Nephron (organoid): ENCODE data around the gene APOA1.

Experiments used
- H3K27ac Mint-ChIP-seq, 3 experiments: 2 replicates each; pipeline ENCODE4 v1.8.0; 2020; ENCODE audit warnings: mixed read lengths in 3 of 3, mild to moderate bottlenecking in 2 of 3, moderate library complexity in 1 of 3
- H3K27me3 Mint-ChIP-seq: 2 replicates; pipeline ENCODE4 v1.8.0; 2021; ENCODE audit warnings: low read depth, mild to moderate bottlenecking, moderate library complexity, mixed read lengths
- H3K36me3 Mint-ChIP-seq: 2 replicates; pipeline ENCODE4 v1.8.0; 2020; ENCODE audit warnings: low read depth, mixed read lengths
- H3K4me1 Mint-ChIP-seq: 2 replicates; pipeline ENCODE4 v1.8.0; 2020; ENCODE audit warnings: mixed read lengths
- H3K4me3 Mint-ChIP-seq, 3 experiments: 2 replicates each; pipeline ENCODE4 v1.8.0; 2020; ENCODE audit warnings: mild to moderate bottlenecking in 3 of 3, mixed read lengths in 3 of 3, moderate library complexity in 2 of 3
- H3K9me3 Mint-ChIP-seq: 2 replicates; pipeline ENCODE4 v1.8.0; 2020; ENCODE audit warnings: mixed read lengths
- CTCF ChIP-seq, 3 experiments: fragments of 200-600 bp; sonication (generic); IDR thresholded peaks; one replicate each; pipeline ENCODE4 v1.5.0; 2021; ENCODE audit warnings: antibody characterized with exemption in 3 of 3; ENCODE audit not compliant: unreplicated experiment in 3 of 3

The APOA1 gene

DNA sequence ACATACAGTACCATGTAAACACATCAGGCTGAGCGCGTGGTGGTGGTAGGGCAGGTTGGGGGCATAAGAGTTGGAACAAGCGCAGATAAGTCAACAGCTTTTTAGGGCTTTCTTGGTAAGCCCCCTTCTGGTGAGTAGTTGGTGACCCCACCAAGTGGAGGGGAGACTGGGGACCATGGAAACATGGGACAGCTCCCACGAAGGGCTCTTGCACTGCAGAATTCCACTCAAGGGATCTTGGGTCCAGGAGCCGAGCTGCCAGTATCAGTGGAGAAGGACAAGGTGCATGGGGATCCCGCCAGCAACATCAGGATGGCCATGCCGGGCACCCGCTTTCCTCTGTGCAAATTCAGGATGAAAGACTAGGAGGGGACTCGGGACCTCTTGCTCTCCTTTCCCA is 6.2 kb upstream of the APOA1 start:
- Mint-ChIP-seq H3K9me3 (no peaks in the 10 kb centered on the region), H3K27ac (no peak overlapping the region), H3K27me3 (no peaks in the 10 kb centered on the region), H3K36me3 (peaks cover 39% of the 10 kb centered on the region), H3K4me1 (peaks cover 7% of the 10 kb centered on the region), H3K4me3 (no peak overlapping the region)
- no peak for TF ChIP-seq CTCF (IDR thresholded peaks at IDR 0.05; ENCODE audit: unreplicated experiment in 3 of 3)

DNA sequence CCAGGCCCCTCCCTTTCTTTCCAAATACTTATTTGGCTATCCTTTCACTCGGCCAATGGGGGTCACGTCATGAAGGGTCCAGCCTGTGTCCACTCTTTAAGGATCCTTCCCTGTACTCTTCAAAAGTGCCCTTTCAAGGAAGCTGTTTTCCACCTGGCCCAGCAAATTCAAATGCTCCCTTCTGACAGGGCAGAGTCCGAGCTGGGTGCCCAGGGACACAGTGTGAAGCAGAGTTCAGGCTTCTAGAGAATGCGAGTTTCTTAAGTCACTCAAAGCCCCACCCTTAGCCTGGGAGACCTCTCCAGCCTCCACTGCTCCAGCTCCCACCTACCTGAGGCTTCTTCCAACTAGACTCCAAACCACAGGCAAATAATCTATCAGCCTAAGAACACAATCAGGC is 5.5 kb upstream of the APOA1 start:
- no peaks in the 10 kb centered on the region for H3K27me3 Mint-ChIP-seq
- peaks cover 39% of the 10 kb centered on the region for H3K36me3 Mint-ChIP-seq
- peak overlapping the region in 1 of 3 experiments; percentile 53 for H3K27ac Mint-ChIP-seq
- H3K4me1 Mint-ChIP-seq, result peaks cover 11% of the 10 kb centered on the region
- no peak for TF ChIP-seq CTCF (IDR thresholded peaks at IDR 0.05; ENCODE audit: unreplicated experiment in 3 of 3)
- no peaks in the 10 kb centered on the region for H3K9me3 Mint-ChIP-seq
- no peak overlapping the region for H3K4me3 Mint-ChIP-seq

DNA sequence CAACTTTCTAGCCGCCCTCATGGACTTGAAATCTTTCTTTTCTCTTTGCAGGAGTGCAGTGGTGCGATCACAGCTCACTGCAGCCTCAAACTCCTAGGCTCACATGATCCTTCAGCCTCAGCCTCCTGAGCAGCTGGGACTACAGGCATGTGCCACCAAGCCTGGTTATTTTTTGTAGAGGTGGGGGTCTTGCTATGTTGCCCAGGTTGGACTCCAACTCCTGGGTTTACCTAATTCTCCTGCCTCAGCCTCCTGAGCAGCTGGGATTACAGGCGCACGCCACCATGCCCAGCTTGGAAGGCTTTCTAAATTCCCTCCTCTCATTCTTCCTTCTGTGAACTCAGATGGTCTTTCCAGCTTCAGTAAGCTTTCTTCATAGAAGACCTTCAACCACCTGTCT is 4.7 kb upstream of the APOA1 start:
- Mint-ChIP-seq H3K4me3 (no peak overlapping the region), H3K4me1 (peaks cover 12% of the 10 kb centered on the region), H3K27ac (peak overlapping the region in 1 of 3 experiments; percentile 44), H3K27me3 (no peaks in the 10 kb centered on the region), H3K36me3 (peaks cover 35% of the 10 kb centered on the region), H3K9me3 (no peaks in the 10 kb centered on the region)
- TF ChIP-seq CTCF (IDR thresholded peaks at IDR 0.05; ENCODE audit: unreplicated experiment in 3 of 3), result no peak

DNA sequence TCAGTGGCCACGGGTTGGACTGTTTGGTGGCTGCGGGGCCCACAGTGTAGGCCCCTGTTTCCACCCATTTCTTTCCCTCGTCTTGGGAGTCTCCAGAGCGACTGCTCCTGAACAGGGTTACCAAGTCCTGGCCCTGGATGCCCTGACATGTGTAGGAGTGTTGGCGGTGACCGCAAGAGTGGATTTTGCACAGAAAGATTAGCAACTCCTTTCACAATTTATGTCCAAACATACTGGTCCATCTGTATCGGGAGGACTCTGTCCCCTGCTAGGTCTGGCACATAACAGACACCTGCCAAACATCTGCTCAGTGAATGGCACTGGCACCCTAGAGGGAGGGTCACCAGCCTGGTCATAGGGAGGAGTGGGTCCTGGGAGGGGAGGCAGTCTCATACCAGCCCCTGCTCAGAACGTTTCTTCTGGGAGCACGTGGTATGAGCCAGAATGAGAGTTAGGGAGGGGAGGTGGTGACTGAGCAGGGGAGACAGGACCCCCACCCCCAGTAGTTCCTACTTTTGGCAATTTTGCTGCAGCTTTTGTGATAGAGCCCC is 3.4 kb upstream of the APOA1 start:
- Mint-ChIP-seq H3K4me1 (peaks cover 17% of the 10 kb centered on the region), H3K4me3 (no peak overlapping the region), H3K36me3 (peaks cover 22% of the 10 kb centered on the region), H3K27me3 (no peaks in the 10 kb centered on the region), H3K9me3 (no peaks in the 10 kb centered on the region), H3K27ac (peak overlapping the region in 1 of 3 experiments; percentile 65)
- TF ChIP-seq CTCF (IDR thresholded peaks at IDR 0.05; ENCODE audit: unreplicated experiment in 3 of 3), result no peak

DNA sequence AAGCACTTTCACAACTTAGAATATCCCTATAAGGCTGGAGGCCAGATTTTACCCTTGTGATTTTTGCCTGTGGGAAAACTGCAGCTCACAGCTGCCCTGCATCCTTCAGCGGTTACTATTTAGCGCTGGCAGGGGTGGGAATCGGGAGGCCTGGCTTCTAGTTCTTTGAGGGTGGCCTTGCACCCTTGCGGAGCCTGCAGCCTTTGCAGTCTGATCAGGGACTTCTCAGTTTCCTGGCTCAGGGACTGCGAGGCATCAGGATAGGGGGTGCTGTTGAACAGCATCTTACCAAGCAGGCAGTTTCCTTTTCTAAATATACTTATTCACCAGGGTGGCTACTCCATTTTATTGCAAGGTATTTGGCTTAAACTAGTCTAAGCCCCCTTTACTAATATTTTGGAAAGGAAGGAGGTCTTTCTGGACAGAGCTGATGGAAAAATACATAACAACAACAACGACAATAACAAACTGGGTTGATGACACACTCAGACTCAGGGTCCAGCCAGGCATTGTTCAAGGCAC is 2.9 kb upstream of the APOA1 start:
- no peaks in the 10 kb centered on the region for H3K27me3 Mint-ChIP-seq
- peaks cover 19% of the 10 kb centered on the region for H3K36me3 Mint-ChIP-seq
- H3K27ac Mint-ChIP-seq, result peak overlapping the region in 2 of 3 experiments; percentile 31 to 50
- H3K9me3 Mint-ChIP-seq, result no peaks in the 10 kb centered on the region
- H3K4me1 Mint-ChIP-seq, result peaks cover 20% of the 10 kb centered on the region
- no peak for TF ChIP-seq CTCF (IDR thresholded peaks at IDR 0.05; ENCODE audit: unreplicated experiment in 3 of 3)
- no peak overlapping the region for H3K4me3 Mint-ChIP-seq
